HG03039 (cell line): ENCODE measurements around the gene WNT1.

Experiments
- ATAC-seq: cut with Tn5 transposase; IDR thresholded peaks from one replicate; pipeline ENCODE4 v1.9.1; 2021; ENCODE audit warnings: mild to moderate bottlenecking, moderate library complexity; ENCODE audit not compliant: unreplicated experiment

The WNT1 gene

GRCh38 chr12:49026678-49027480, 48.8 kb downstream of the WNT1 start:
- ATAC-seq, result no peak

- no peak for ATAC-seq
These were observed 49.9 kb downstream of the WNT1 start for GRCh38 chr12:49027846-49028555.

GRCh38 chr12:49028666-49029275, 50.6 kb downstream of the WNT1 start:
- ATAC-seq, result no peak

DNA sequence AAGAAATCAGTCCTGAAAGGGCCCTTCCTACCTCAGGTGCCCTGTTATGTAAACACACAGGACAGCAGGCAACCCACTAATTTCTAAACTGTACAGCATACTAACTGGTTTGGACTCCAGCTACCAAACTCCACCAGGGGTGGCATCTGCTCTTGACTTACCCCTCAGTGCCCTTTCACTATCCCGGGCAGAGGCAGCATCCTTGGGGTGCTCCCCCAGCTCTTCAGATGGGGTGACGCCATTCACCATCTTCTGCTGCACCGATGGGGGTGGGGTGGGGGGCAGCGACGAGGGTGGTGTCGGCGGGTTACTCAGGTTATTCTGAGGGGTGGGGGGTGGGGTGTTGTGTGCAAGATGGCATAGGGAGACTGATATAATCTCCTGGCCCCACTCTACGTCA, 52.0 kb downstream of the WNT1 start:
- ATAC-seq, result no peak

GRCh38 chr12:49030714-49031572, 52.8 kb downstream of the WNT1 start:
- no peak for ATAC-seq

DNA sequence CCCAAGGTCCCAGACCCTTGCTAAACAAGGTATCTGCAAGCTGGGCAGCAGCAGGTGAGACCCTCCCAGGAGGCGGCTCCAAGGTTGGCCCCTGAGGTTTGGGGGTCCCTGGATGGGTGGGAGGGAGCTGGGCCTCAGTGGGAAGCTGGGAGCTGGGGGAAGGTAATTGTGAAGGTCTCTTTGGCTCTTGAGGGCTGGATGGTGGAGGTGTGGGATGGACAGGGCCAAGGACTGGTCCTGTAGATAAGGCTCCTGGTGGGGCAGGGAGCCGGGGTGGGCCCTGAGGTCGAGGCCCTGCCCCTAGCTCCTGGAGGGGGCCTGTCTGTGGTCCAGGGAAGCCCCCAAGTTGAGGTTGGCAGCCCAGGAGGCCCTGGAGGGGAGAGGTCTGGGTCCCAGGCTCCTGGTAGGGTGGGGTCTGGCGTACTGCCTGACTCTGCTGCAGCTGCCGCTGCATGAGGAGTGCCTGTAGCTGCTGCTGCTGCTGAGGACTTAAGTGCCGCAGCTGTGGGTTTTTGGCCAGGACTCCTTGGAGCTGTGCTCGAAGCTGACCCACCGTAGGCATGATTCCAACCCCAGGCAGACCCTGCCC, 53.5 kb downstream of the WNT1 start:
- ATAC-seq, result no peak
